Measurements from ENCODE around the gene TUBB. TPM values are rescaled to one million over a fixed set of nuclear protein-coding genes. Genes with fewer than 3 reads are reported as not detected.

Gene TUBB
- total and polyA plus RNA-seq, 2 of the 8 experiments (the other 6 are each of a cell fraction or from before 2014, with no cell fraction given): 1,880 to 3,022 TPM

- Histone ChIP-seq H3K23me2 (ENCODE audit: low read depth, low read length) (no peaks in the 10 kb centered on the region), H2AFZ (ENCODE audit: low read length) (0 out of 2 replicates have a peak overlapping the region, but pooled peaks have one; percentile 4), H2BK20ac (ENCODE audit: low read length) (no peak overlapping the region), H3K4me2 (ENCODE audit: insufficient read depth in 1 of 2, low read depth in 2 of 2, low read length in 2 of 2) (no peak overlapping the region), H3K9me3 (ENCODE audit: insufficient read depth in 2 of 2, low read depth in 1 of 2, low read length in 1 of 2) (no peaks in the 10 kb centered on the region), H3K9ac (replicated peaks in 1 of 4; ENCODE audit: extremely low read depth in 1 of 4, low read depth in 3 of 4, low read length in 3 of 4) (no peak overlapping the region), H4K91ac (replicated peaks; ENCODE audit: insufficient read length, low read length) (no peak overlapping the region), H3K36me3 (ENCODE audit: control insufficient read depth in 2 of 4, insufficient read depth in 4 of 4, low read length in 3 of 4) (no peaks in the 10 kb centered on the region), H4K8ac (ENCODE audit: extremely low read depth, insufficient read depth, low read length) (no peak overlapping the region), H3K23ac (ENCODE audit: insufficient read length) (no peak overlapping the region), H4K5ac (ENCODE audit: insufficient read length, low read depth, low read length) (no peak overlapping the region), H2AK5ac (ENCODE audit: low read depth, low read length) (no peak overlapping the region), H3K27ac (ENCODE audit: low read depth, low read length) (no peak overlapping the region), H3K4me3 (ENCODE audit: extremely low read depth in 1 of 4, insufficient read depth in 2 of 4, low read depth in 3 of 4, low read length in 4 of 4) (no peak overlapping the region), H3K79me1 (ENCODE audit: low read depth, low read length) (no peaks in the 10 kb centered on the region), H2BK15ac (ENCODE audit: low read length) (no peak overlapping the region), H3K27me3 (replicated peaks in 1 of 4; ENCODE audit: control insufficient read depth in 3 of 4, extremely low read depth in 1 of 4, insufficient read depth in 3 of 4, low read length in 3 of 4) (no peaks in the 10 kb centered on the region), H3K18ac (ENCODE audit: extremely low read depth, low read length) (no peak overlapping the region), H2BK120ac (replicated peaks; ENCODE audit: low read depth, low read length) (no peak overlapping the region), H3K56ac (replicated peaks; ENCODE audit: insufficient read length, low read depth, low read length) (no peak overlapping the region), H2BK5ac (ENCODE audit: low read depth, low read length) (no peak overlapping the region), H2BK12ac (ENCODE audit: low read depth, low read length) (no peak overlapping the region), H3K4me1 (replicated peaks in 1 of 4; ENCODE audit: control insufficient read depth in 3 of 4, insufficient read depth in 4 of 4, low read length in 3 of 4) (peaks cover 3 to 12% (median 8%) of the 10 kb centered on the region in 4 experiments), H3K14ac (ENCODE audit: insufficient read length) (no peak overlapping the region), H4K20me1 (replicated peaks in 1 of 2; ENCODE audit: control insufficient read depth in 1 of 2, insufficient read depth in 2 of 2, low read length in 2 of 2) (no peaks in the 10 kb centered on the region), H3K79me2 (ENCODE audit: control insufficient read depth in 1 of 2, insufficient read depth in 2 of 2, low read length in 2 of 2) (no peaks in the 10 kb centered on the region), H3K4ac (replicated peaks; ENCODE audit: insufficient read length, low read depth, low read length) (no peak overlapping the region)
- WGBS, 2 experiments (ENCODE audit: extremely low coverage in 1 of 2, insufficient coverage in 1 of 2, insufficient read length in 1 of 2, insufficient replicate concordance in 2 of 2, low coverage in 1 of 2, low lambda C conversion rate in 2 of 2, missing lambda C conversion rate in 1 of 2): 80% methylated on average over 5 of the region's 5 CpGs; no CpG with 5 or more reads in 1 of the 2 experiments
- POLR2A ChIA-PET (ENCODE audit: partially characterized antibody): interaction anchor here (0.9 to 1.4 kb wide), 4 partner anchors 14 to 58 kb away, joined by 3 to 6 read pairs (median 3); no protein-coding TSS in a partner anchor
- no peak for FAIRE-seq
- DNase-seq (ENCODE audit: low read depth in 1 of 2, low spot score in 2 of 2): no peak
- CTCF ChIA-PET (ENCODE audit: partially characterized antibody): interaction anchor here (0.6 to 1.4 kb wide), 5 partner anchors 10 to 274 kb away, joined by 3 read pairs; partner anchors contain the start of gene FLOT1
- TF ChIP-seq FOSL1 (IDR thresholded peaks at IDR 0.05; ENCODE audit: insufficient read depth, low read depth, low read length) (no peak), GTF2F1 (IDR thresholded peaks at IDR 0.05; ENCODE audit: borderline replicate concordance, low read depth, low read length) (no peak), HDAC2 (IDR thresholded peaks at IDR 0.05; ENCODE audit: borderline replicate concordance in 1 of 2, low read depth in 2 of 2, low read length in 2 of 2) (no peak), TEAD4 (IDR thresholded peaks at IDR 0.05; ENCODE audit: low read depth, low read length) (no peak), CTBP2 (IDR thresholded peaks at IDR 0.05; ENCODE audit: borderline replicate concordance, insufficient read depth, insufficient read length, low read length) (no peak), SUZ12 (IDR thresholded peaks at IDR 0.05; ENCODE audit: low read length) (no peak), MAX (IDR thresholded peaks at IDR 0.05) (no peak), JUND (IDR thresholded peaks at IDR 0.05; ENCODE audit: low read length) (no peak)
Observed at GRCh38 chr6:30769853-30770524, 49.8 kb downstream of the TUBB start.
